ENCODE data around the gene ZNF174. TPM values are rescaled to one million over a fixed set of nuclear protein-coding genes. Genes with fewer than 3 reads are reported as not detected.
A peak's percentile ranks its signal among the peaks of the same experiment; 100 is the strongest.

The ZNF174 gene
- 20.7 and 22.7 TPM in 2 replicates for total RNA-seq
- 10.3 TPM for polyA plus RNA-seq (2012)

- peak; percentile 99 for DNase-seq (ENCODE audit: low read depth)
These were observed at the start of gene ZNF174, which contains the start of gene ZSCAN32 for GRCh38 chr16:3400779-3401688. ZNF174 (plus strand) TSS chr16:3401215; CDS start chr16:3402005, 790 bp downstream. ZSCAN32 (minus strand) TSS chr16:3401004; CDS start chr16:3397557, 3,447 bp downstream.

- DNase-seq (ENCODE audit: low read depth) = no peak
These were observed 45.4 kb upstream of the ZNF174 start, which contains the start of gene OR2C1 for GRCh38 chr16:3355589-3355988. OR2C1 (plus strand) TSS chr16:3355889; CDS start chr16:3355941, 52 bp downstream.

- DNase-seq (ENCODE audit: low read depth) = no peak
These were observed 44.9 kb upstream of the ZNF174 start for GRCh38 chr16:3356118-3356517.

GRCh38 chr16:3358871-3359270 lies 42.1 kb upstream of the ZNF174 start:
- peak; percentile 64 for DNase-seq (ENCODE audit: low read depth)

- peak; percentile 74 for DNase-seq (ENCODE audit: low read depth)
These were observed 38.1 kb upstream of the ZNF174 start for GRCh38 chr16:3362931-3363330.

- DNase-seq (ENCODE audit: low read depth) = peak; percentile 10
These were observed 37.2 kb upstream of the ZNF174 start for GRCh38 chr16:3363793-3364192.

- DNase-seq (ENCODE audit: low read depth) = peak; percentile 92
These were observed 36.1 kb upstream of the ZNF174 start for GRCh38 chr16:3364774-3365427.

GRCh38 chr16:3369073-3369472 lies 31.9 kb upstream of the ZNF174 start:
- DNase-seq (ENCODE audit: low read depth) = no peak

- no peak for DNase-seq (ENCODE audit: low read depth)
These were observed 25.3 kb upstream of the ZNF174 start for GRCh38 chr16:3375680-3376079.

- no peak for DNase-seq (ENCODE audit: low read depth)
These were observed 23.1 kb upstream of the ZNF174 start for GRCh38 chr16:3377917-3378316.

GRCh38 chr16:3383045-3383448 lies 18.0 kb upstream of the ZNF174 start:
- no peak for DNase-seq (ENCODE audit: low read depth)

- no peak for DNase-seq (ENCODE audit: low read depth)
These were observed 12.7 kb upstream of the ZNF174 start for GRCh38 chr16:3388325-3388724.

GRCh38 chr16:3389663-3390338 lies 11.2 kb upstream of the ZNF174 start:
- DNase-seq (ENCODE audit: low read depth) = no peak

- DNase-seq (ENCODE audit: low read depth) = no peak
These were observed 603 bp upstream of the ZNF174 start for GRCh38 chr16:3400446-3400778.

GRCh38 chr16:3401719-3402397 lies 843 bp downstream of the ZNF174 start:
- peak; percentile 12 for DNase-seq (ENCODE audit: low read depth)

GRCh38 chr16:3408561-3409197 lies 7.7 kb downstream of the ZNF174 start:
- no peak for DNase-seq (ENCODE audit: low read depth)

GRCh38 chr16:3413730-3414379 lies 12.8 kb downstream of the ZNF174 start:
- peak; percentile 30 for DNase-seq (ENCODE audit: low read depth)

GRCh38 chr16:3431779-3432219 lies 30.8 kb downstream of the ZNF174 start:
- DNase-seq (ENCODE audit: low read depth) = no peak

GRCh38 chr16:3434373-3434772 lies 33.4 kb downstream of the ZNF174 start:
- DNase-seq (ENCODE audit: low read depth) = no peak

- no peak for DNase-seq (ENCODE audit: low read depth)
These were observed 38.6 kb downstream of the ZNF174 start for GRCh38 chr16:3439637-3440036.
